Measurements from ENCODE around the gene ALKBH3. TPM values are rescaled to one million over a fixed set of nuclear protein-coding genes. Genes with fewer than 3 reads are reported as not detected.

Gene ALKBH3
- total RNA-seq, 4 donors from 2014 or later = 25.4 to 39.6 (median 34.9) TPM

DNA sequence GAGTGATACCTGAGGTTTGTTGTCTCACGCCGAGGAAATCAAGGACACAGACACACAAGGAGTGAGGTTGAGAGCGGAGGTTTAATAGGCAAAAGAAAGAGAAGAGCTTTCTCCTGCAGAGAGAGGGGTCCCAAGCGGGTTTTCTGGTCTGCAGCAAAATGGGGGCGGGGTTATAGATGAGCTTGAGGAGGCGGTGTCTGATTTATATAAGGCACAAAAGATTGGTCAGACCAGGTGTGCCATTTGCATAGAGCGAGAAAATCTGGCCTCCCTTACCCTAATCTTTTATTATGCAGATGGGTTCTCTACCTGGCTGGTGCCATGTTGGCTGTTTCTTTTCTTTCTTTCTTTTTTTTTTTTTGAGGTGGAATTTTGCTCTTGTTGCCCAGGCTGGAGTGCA is 73.6 kb downstream of the ALKBH3 start:
- TF ChIP-seq CTCF (IDR thresholded peaks at IDR 0.05; ENCODE audit: low read depth) = no peak

DNA sequence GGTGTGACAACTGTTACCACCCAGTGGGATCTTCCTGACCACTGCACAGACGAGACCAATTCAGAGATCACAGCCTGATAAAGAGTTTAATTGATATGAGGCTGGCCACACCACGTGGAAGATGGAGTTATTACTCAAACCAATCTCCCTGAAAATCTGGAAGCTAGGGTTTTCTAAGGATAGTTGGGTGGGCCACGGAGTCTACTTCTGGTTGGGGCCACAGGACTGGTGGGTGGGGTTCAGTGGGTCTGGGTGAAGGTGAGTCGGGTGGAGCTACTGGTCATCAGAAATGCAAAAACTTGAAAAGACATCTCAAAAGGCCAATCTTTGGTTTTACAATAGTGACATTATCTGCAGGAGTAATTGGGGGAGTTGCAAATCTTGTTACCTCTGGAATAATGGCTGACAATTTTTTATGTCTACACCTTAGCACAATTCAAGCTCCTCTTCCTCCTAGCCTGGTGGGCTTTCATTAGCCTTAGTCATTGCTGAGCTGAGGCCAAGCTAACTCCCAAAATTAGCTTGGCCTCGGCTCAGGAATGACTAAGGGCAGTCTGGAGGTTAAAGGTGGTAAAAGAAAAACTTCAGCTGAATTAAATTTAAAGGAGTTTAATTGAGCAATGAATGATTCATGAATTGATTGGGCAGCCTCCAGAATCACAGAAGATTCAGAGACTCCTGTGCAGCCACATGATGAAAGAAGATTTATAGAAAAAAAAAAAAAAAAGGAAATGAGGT is 74.9 kb downstream of the ALKBH3 start:
- no peak for TF ChIP-seq CTCF (IDR thresholded peaks at IDR 0.05; ENCODE audit: low read depth)

DNA sequence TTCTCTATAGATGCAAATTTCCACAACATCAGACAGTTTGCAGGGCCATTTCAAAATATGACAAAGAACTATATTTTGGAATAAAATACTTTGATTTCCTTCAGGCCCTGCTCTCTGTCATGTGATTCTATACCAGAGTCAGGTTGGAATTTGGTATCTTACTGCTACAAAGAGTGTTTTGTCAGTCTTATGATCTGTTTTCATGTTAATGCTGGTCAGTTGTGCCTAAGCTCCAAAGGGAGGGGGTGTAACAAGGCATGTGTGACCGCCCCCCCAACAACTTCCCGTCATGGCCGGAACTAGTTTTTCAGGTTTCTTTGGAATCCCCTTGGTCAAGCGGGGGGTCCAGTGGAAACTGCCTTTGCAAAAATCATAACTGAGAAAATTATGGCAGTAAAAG is 76.9 kb downstream of the ALKBH3 start:
- TF ChIP-seq CTCF (IDR thresholded peaks at IDR 0.05; ENCODE audit: low read depth) = no peak

DNA sequence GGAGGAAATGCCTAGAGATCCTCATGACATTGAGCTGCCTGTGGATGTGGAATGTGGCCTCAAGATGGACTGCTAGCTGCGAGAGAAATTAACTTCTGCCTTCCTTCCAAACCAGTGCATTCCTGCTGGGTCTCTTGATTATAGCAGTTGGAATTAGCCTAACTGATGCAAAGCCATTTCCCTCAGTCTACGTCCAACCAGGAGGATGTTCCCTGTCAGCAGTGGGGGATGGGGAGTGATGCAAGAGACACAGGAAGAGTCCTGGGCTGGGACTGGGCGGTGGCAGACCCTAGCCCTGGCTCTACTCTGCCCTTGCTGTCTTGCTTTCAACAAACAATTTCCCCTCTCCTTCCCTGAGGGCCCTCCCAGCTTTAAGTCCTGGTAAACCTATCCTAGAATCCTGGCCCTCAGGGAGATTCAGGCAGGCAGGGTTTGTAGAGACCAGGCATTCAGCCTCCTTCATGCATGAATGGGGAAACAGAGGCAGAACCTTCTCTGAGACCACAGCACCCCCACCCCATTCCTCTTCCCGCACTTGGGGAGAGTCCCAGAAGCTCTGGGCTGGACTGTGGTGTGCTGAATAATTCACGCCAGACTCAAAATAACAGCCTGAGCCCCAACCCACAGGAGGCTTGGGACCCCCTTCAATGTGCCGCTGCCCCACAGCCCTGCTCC is 78.8 kb downstream of the ALKBH3 start:
- no peak for TF ChIP-seq CTCF (IDR thresholded peaks at IDR 0.05; ENCODE audit: low read depth)

GRCh38 chr11:43962383-43963278 is 82.0 kb downstream of the ALKBH3 start:
- no peak for TF ChIP-seq CTCF (IDR thresholded peaks at IDR 0.05; ENCODE audit: low read depth)

DNA sequence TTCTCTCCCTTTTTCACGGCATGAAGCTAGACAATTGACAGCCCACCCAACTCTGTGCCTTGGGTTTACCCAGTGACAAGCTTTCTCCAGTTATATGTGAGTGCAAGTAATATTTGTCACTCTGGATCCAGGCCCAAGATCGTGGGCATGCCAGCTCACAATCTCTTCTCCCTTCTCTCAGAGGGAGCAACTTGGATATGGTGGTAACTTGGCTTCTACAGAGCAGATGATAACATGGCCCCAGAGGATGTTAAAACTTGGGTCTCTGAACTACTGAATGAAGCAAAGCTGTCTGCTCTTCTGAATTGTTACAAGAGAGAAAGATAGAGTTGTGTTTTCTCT is 82.6 kb downstream of the ALKBH3 start:
- no peak for TF ChIP-seq CTCF (IDR thresholded peaks at IDR 0.05; ENCODE audit: low read depth)

GRCh38 chr11:43967661-43968060 is 87.0 kb downstream of the ALKBH3 start:
- no peak for TF ChIP-seq CTCF (IDR thresholded peaks at IDR 0.05; ENCODE audit: low read depth)
